ENCODE measurements around the gene CLIC3.

GRCh38 chr9:136982232-136983051, 13.9 kb downstream of the CLIC3 start, which contains the start of gene LCNL1:
- TF ChIP-seq POLR2A (IDR thresholded peaks at IDR 0.05) (no peak), CTCF (IDR thresholded peaks at IDR 0.05) (no peak)
